SH-SY5Y (cell line): ENCODE data around the gene HAUS5.

Experiments used
- GATA2 ChIP-seq: IDR thresholded peaks from 2 replicates; pipeline ENCODE4 v1.6.1; 2011; ENCODE audit warnings: mild to moderate bottlenecking, low read depth, low read length
- GATA3 ChIP-seq: IDR thresholded peaks from 2 replicates; pipeline ENCODE4 v1.6.1; 2011; ENCODE audit warnings: low read depth, mild to moderate bottlenecking, low read length, moderate library complexity

DNA sequence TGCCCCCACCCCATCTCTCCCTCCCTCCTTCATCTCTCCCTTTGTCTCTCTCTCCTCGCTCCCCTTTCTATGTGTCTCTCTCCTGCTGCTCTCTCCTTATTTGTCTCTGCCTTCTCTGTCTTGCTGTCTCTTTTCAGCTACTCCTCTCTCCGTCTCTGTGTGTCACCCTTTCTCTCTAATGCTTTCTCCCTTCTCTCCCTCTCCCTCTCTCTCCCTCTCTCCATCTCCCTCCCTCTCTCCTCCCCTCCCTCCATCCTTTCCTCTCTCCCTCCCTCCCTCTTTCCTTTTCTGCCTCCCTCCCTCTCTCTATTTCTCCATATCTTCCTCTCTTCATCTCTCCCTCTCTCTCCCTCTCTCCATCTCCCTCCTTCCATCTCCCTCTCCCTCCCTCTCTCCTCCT, 49.8 kb upstream of the HAUS5 start:
- TF ChIP-seq GATA3 = no peak
- TF ChIP-seq GATA2 = no peak
